Measurements from ENCODE around the gene NCEH1. TPM values are rescaled to one million over a fixed set of nuclear protein-coding genes. Genes with fewer than 3 reads are reported as not detected.

The NCEH1 gene
- total and polyA plus RNA-seq, 8 donors, result 2.6 to 26.0 (median 6.3) TPM

GRCh38 chr3:172647823-172648222 lies 63.0 kb downstream of the NCEH1 start:
- no peaks in the 10 kb centered on the region for H3K9me3 ChIP-seq
- peak overlapping the region in 2 of 4 donors; percentile 23 to 44 for H3K27ac ChIP-seq
- no peaks in the 10 kb centered on the region for H3K36me3 ChIP-seq
- WGBS, 2 donors, result 14 to 21% methylated on average over 14 of the region's 14 CpGs
- intact Hi-C loops (cut with DNase I), result no loop called here
- ATAC-seq (peak; percentile 89 to 97 (median 94)), FAIRE-seq (no peak), DNase-seq (peak in 5 of 6 donors; percentile 55 to 65 (median 62))
- no peak for TF ChIP-seq CTCF (IDR thresholded peaks at IDR 0.05)
- peaks cover 18 to 21% (median 20%) of the 10 kb centered on the region in 3 donors for H3K4me1 ChIP-seq
- H3K27me3 ChIP-seq, result no peaks in the 10 kb centered on the region
- no peak overlapping the region for H3K4me3 ChIP-seq

GRCh38 chr3:172647080-172647479 lies 63.8 kb downstream of the NCEH1 start:
- Histone ChIP-seq H3K36me3 (no peaks in the 10 kb centered on the region), H3K27me3 (no peaks in the 10 kb centered on the region), H3K4me3 (no peak overlapping the region), H3K4me1 (peaks cover 18 to 21% (median 20%) of the 10 kb centered on the region in 3 donors), H3K27ac (peak overlapping the region in 2 of 4 donors; percentile 23 to 44), H3K9me3 (no peaks in the 10 kb centered on the region)
- WGBS, 2 donors, result 53 to 65% methylated on average over 3 of the region's 3 CpGs
- FAIRE-seq, result no peak
- no peak for DNase-seq
- intact Hi-C loops (cut with DNase I), result no loop called here
- TF ChIP-seq CTCF (IDR thresholded peaks at IDR 0.05), result no peak
- ATAC-seq, result no peak

- WGBS, 2 donors, result 48 to 52% methylated on average over 5 of the region's 5 CpGs
- TF ChIP-seq CTCF (IDR thresholded peaks at IDR 0.05), result no peak
- intact Hi-C loops (cut with DNase I), result no loop called here
- FAIRE-seq, result no peak
- H3K27me3 ChIP-seq, result no peaks in the 10 kb centered on the region
- peaks cover 18 to 21% (median 20%) of the 10 kb centered on the region in 3 donors for H3K4me1 ChIP-seq
- ATAC-seq, result peak; percentile 44 to 56 (median 50)
- no peak overlapping the region for H3K4me3 ChIP-seq
- no peaks in the 10 kb centered on the region for H3K9me3 ChIP-seq
- peak overlapping the region in 2 of 4 donors; percentile 23 to 44 for H3K27ac ChIP-seq
- peak in 2 of 6 donors; percentile 18 to 37 for DNase-seq
- H3K36me3 ChIP-seq, result no peaks in the 10 kb centered on the region
Measured at GRCh38 chr3:172646439-172647015, 64.3 kb downstream of the NCEH1 start.

- intact Hi-C loops (cut with DNase I), result no loop called here
- no peak overlapping the region for H3K4me3 ChIP-seq
- H3K9me3 ChIP-seq, result no peaks in the 10 kb centered on the region
- TF ChIP-seq CTCF (IDR thresholded peaks at IDR 0.05), result no peak
- no peak for DNase-seq
- 97% methylated on average over 3 of the region's 3 CpGs for WGBS, 2 donors
- H3K36me3 ChIP-seq, result no peaks in the 10 kb centered on the region
- no peak overlapping the region for H3K27ac ChIP-seq
- H3K4me1 ChIP-seq, result peaks cover 18 to 21% (median 20%) of the 10 kb centered on the region in 3 donors
- no peaks in the 10 kb centered on the region for H3K27me3 ChIP-seq
- FAIRE-seq, result no peak
- ATAC-seq, result no peak
Measured at GRCh38 chr3:172644258-172644657, 66.6 kb downstream of the NCEH1 start.

GRCh38 chr3:172643506-172644179 lies 67.2 kb downstream of the NCEH1 start:
- Histone ChIP-seq H3K9me3 (no peaks in the 10 kb centered on the region), H3K27ac (no peak overlapping the region), H3K4me1 (peaks cover 18 to 21% (median 20%) of the 10 kb centered on the region in 3 donors), H3K36me3 (no peaks in the 10 kb centered on the region), H3K27me3 (no peaks in the 10 kb centered on the region), H3K4me3 (no peak overlapping the region)
- DNase-seq (no peak), FAIRE-seq (no peak), ATAC-seq (no peak)
- WGBS, 2 donors, result 71 to 86% methylated on average over 5 of the region's 5 CpGs
- no peak for TF ChIP-seq CTCF (IDR thresholded peaks at IDR 0.05)
- intact Hi-C loops (cut with DNase I), result no loop called here
